ENCODE measurements around the gene HAUS8.

GRCh38 chr19:17025361-17025760 lies 49.9 kb downstream of the HAUS8 start:
- no peak for TF ChIP-seq ZNF773 (CRISPR knock-in tag; IDR thresholded peaks at IDR 0.05; ENCODE audit: borderline replicate concordance)
- no peak for TF ChIP-seq CTCF (CRISPR knock-in tag; IDR thresholded peaks at IDR 0.05)
- no peak for TF ChIP-seq ZNF124 (CRISPR knock-in tag; IDR thresholded peaks at IDR 0.05)
- no peak for TF ChIP-seq CHCHD3 (CRISPR knock-in tag; IDR thresholded peaks at IDR 0.05)
- TF ChIP-seq ZNF546 (CRISPR knock-in tag; conservative IDR thresholded peaks at IDR 0.05) = no peak
- no peak for TF ChIP-seq PAWR (CRISPR knock-in tag; IDR thresholded peaks at IDR 0.05; ENCODE audit: borderline replicate concordance)
- no peak for TF ChIP-seq NONO (IDR thresholded peaks at IDR 0.05)
- TF ChIP-seq NONO (CRISPR knock-in tag; conservative IDR thresholded peaks at IDR 0.05) = no peak
- no peak for TF ChIP-seq NFYB (CRISPR knock-in tag; IDR thresholded peaks at IDR 0.05)

Measured in HepG2 (cell line).